OCI-LY3 (cell line): ENCODE measurements around the gene ERVH48-1.
"Not testable (repeated sequence)": the region's sequence is repeated elsewhere in the genome, so short reads cannot be mapped to it uniquely, and the experiment has no call there.

Experiments used
- H2AFZ ChIP-seq: fragments of 200-600, 300-600 bp; shearing (Covaris generic); 2 replicates; pipeline ENCODE4 v1.6.0; 2014; ENCODE audit warnings: antibody characterized with exemption, low read depth, low read length
- H3K27ac ChIP-seq: fragments of 200-600, 300-600 bp; sonication (generic); 2 replicates; pipeline ENCODE4 v1.5.1; 2014; ENCODE audit warnings: mild to moderate bottlenecking, low read length, moderate library complexity, mixed read lengths
- H3K27me3 ChIP-seq: fragments of 200-600, 300-600 bp; sonication (generic); 2 replicates; pipeline ENCODE4 v1.6.1; 2014; ENCODE audit warnings: low read depth, low read length, mixed read lengths
- H3K36me3 ChIP-seq: fragments of 200-600, 300-600 bp; sonication (generic); replicated peaks from 2 replicates; pipeline ENCODE3; 2014; ENCODE audit warnings: low read depth, low read length, mixed read lengths
- H3K4me1 ChIP-seq: fragments of 300-600, 200-600 bp; sonication (generic); 2 replicates; pipeline ENCODE4 v1.6.1; 2014; ENCODE audit warnings: low read length, mixed read lengths
- H3K4me2 ChIP-seq: fragments of 200-600, 300-600 bp; sonication (generic); 2 replicates; pipeline ENCODE4 v1.6.1; 2014; ENCODE audit warnings: low read length, mixed read lengths
- H3K4me3 ChIP-seq: fragments of 300-600, 200-600 bp; sonication (generic); 2 replicates; pipeline ENCODE4 v1.5.1; 2014; ENCODE audit warnings: antibody characterized with exemption, mild to moderate bottlenecking, low read length, moderate library complexity
- H3K79me2 ChIP-seq: fragments of 300-600, 200-600 bp; shearing (Covaris generic); 2 replicates; pipeline ENCODE4 v1.6.1; 2014; ENCODE audit warnings: mild to moderate bottlenecking, low read length, mixed read lengths
- H3K9ac ChIP-seq: fragments of 300-600, 200-600 bp; shearing (Covaris generic); 2 replicates; pipeline ENCODE4 v1.6.0; 2014; ENCODE audit warnings: mild to moderate bottlenecking, low read length, moderate library complexity
- H3K9me3 ChIP-seq: fragments of 200-600, 300-600 bp; shearing (Covaris generic); 2 replicates; pipeline ENCODE4 v1.6.1; 2014; ENCODE audit warnings: low read length, mixed read lengths; ENCODE audit not compliant: insufficient read depth
- H4K20me1 ChIP-seq: fragments of 200-600, 300-600 bp; sonication (generic); 2 replicates; pipeline ENCODE4 v1.6.1; 2016; ENCODE audit warnings: low read length, mixed read lengths; ENCODE audit not compliant: insufficient read depth
- EZH2phosphoT487 ChIP-seq: fragments of 200-600 bp; shearing (Covaris generic); IDR thresholded peaks from 2 replicates; pipeline ENCODE4 v1.6.1; 2018; ENCODE audit warnings: antibody characterized with exemption, mixed run types, low read depth
- TF ChIP-seq, protein P1 (sequence below): fragments of 200-600, 300-600 bp; sonication (generic); IDR thresholded peaks from 2 replicates; pipeline ENCODE4 v1.5.1; 2014; ENCODE audit warnings: antibody characterized with exemption, low read length, low read depth

Gene ERVH48-1

DNA sequence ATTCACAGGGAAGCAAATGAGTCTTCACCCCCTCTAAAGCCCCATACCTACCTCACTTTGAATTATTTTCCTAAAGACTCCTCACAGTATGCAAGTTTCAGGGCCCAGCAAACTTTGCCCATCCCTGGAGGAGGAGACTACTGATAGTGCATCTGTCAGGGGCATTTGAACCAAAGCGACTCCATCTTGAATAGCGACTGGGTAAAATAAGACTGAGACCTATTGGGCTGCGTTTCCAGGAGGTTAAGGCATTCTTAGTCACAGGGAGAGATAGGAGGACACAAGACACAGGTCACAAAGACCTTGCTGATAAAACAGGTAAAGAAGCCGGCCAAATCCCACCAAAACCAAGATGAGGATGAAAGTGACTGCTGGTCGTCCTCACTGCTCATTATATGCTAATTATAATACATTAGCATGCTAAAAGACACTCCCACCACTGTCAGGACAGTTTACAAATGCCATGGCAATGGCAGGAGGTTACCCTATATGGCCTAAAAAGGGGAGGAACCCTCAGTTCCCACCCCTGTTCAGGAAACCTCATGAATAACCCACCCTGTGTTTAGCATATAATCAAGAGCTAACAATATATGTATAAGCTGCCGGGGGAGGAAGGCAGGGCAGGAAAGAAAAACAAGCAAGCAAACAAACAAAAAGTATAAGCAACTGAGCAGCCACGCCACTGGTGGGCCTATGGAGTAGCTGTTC lies 45.7 kb upstream of the ERVH48-1 start:
- H3K79me2 ChIP-seq: peaks cover 10% of the 10 kb centered on the region
- TF ChIP-seq, protein P1, sequence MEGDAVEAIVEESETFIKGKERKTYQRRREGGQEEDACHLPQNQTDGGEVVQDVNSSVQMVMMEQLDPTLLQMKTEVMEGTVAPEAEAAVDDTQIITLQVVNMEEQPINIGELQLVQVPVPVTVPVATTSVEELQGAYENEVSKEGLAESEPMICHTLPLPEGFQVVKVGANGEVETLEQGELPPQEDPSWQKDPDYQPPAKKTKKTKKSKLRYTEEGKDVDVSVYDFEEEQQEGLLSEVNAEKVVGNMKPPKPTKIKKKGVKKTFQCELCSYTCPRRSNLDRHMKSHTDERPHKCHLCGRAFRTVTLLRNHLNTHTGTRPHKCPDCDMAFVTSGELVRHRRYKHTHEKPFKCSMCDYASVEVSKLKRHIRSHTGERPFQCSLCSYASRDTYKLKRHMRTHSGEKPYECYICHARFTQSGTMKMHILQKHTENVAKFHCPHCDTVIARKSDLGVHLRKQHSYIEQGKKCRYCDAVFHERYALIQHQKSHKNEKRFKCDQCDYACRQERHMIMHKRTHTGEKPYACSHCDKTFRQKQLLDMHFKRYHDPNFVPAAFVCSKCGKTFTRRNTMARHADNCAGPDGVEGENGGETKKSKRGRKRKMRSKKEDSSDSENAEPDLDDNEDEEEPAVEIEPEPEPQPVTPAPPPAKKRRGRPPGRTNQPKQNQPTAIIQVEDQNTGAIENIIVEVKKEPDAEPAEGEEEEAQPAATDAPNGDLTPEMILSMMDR: no peak
- no peak for TF ChIP-seq EZH2phosphoT487
- no peak overlapping the region for H3K4me2 ChIP-seq
- H3K4me3 ChIP-seq: no peak overlapping the region
- no peaks in the 10 kb centered on the region for H3K27me3 ChIP-seq
- H2AFZ ChIP-seq: no peak overlapping the region
- no peak overlapping the region for H3K9ac ChIP-seq
- H3K36me3 ChIP-seq: no peaks in the 10 kb centered on the region
- H3K9me3 ChIP-seq: no peaks in the 10 kb centered on the region
- H3K4me1 ChIP-seq: peaks cover 24% of the 10 kb centered on the region
- no peak overlapping the region for H3K27ac ChIP-seq
- no peaks in the 10 kb centered on the region for H4K20me1 ChIP-seq

- H3K4me2 ChIP-seq: no peak overlapping the region
- H3K9ac ChIP-seq: no peak overlapping the region
- H3K9me3 ChIP-seq: no peaks in the 10 kb centered on the region
- H2AFZ ChIP-seq: no peak overlapping the region
- H3K27me3 ChIP-seq: no peaks in the 10 kb centered on the region
- no peak overlapping the region for H3K27ac ChIP-seq
- no peaks in the 10 kb centered on the region for H3K79me2 ChIP-seq
- peaks cover 20% of the 10 kb centered on the region for H3K4me1 ChIP-seq
- H4K20me1 ChIP-seq: no peaks in the 10 kb centered on the region
- H3K4me3 ChIP-seq: no peak overlapping the region
- TF ChIP-seq, protein P1: no peak
- TF ChIP-seq EZH2phosphoT487: no peak
- no peaks in the 10 kb centered on the region for H3K36me3 ChIP-seq
Observed at GRCh38 chr21:42969193-42969600, 43.8 kb upstream of the ERVH48-1 start.

DNA sequence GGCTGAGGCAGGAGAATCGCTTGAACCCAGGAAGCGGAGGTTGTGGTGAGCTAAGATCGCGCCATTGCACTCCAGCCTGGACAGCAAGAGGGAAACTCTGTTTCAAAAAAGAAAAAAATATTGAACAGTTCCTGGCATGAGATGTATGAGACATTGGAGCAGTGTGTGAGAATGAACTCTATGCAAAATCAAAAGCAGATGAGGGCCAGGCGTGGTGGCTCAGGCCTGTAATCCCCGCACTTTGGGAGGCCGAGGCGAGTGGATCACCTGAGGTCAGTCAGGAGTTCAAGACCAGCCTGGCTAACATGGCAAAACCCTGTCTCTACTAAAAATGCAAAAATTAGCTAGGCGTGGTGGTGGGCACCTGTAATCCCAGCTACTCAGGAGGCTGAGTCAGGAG lies 42.2 kb upstream of the ERVH48-1 start:
- not testable (repeated sequence) for H3K4me3 ChIP-seq, H2AFZ ChIP-seq, H3K27me3 ChIP-seq, H4K20me1 ChIP-seq, H3K36me3 ChIP-seq, H3K79me2 ChIP-seq, H3K4me2 ChIP-seq, H3K27ac ChIP-seq, H3K9ac ChIP-seq, H3K9me3 ChIP-seq
- peaks cover 11% of the 10 kb centered on the region for H3K4me1 ChIP-seq

DNA sequence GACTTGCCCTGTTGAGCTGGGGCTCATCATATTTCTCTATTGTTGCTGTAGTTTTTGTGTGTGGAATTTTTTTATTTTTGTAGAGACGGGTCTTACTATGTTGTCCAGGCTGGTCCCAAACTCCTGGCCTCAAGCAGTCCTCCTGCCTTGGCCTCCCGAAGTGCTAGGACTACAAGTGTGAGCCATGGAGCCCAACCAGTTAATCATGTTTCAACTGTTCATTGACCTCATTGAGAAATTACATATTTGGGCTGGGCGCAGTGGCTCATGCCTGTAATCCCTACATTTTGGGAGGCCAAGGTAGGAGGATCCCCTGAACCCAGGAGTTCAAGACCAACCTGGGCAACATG lies 39.8 kb upstream of the ERVH48-1 start:
- no peak overlapping the region for H2AFZ ChIP-seq
- no peaks in the 10 kb centered on the region for H3K36me3 ChIP-seq
- no peak overlapping the region for H3K4me3 ChIP-seq
- H3K4me2 ChIP-seq: no peak overlapping the region
- H3K9me3 ChIP-seq: no peaks in the 10 kb centered on the region
- H3K27me3 ChIP-seq: no peaks in the 10 kb centered on the region
- H3K4me1 ChIP-seq: no peaks in the 10 kb centered on the region
- no peak overlapping the region for H3K9ac ChIP-seq
- TF ChIP-seq EZH2phosphoT487: no peak
- TF ChIP-seq, protein P1: no peak
- H3K27ac ChIP-seq: no peak overlapping the region
- H4K20me1 ChIP-seq: no peaks in the 10 kb centered on the region
- no peaks in the 10 kb centered on the region for H3K79me2 ChIP-seq
